Occipital lobe (tissue), 2 donors: ENCODE data around the gene RBFA. TPM values are rescaled to one million over a fixed set of nuclear protein-coding genes. Genes with fewer than 3 reads are reported as not detected.

Experiments used
- DNase-seq: peaks from one replicate; lab custom pipeline; 2025; lab: John Stamatoyannopoulos, UW
- total RNA-seq: library from RNA; depleted of rRNA; stranded (reverse); fragments of >200 nt; gene quantifications from one replicate; pipeline ENCODE4 v1.2.3, GENCODE V29; 2014

Gene RBFA
- total RNA-seq, 1 donor from 2014 or later = 58.6 TPM

DNA sequence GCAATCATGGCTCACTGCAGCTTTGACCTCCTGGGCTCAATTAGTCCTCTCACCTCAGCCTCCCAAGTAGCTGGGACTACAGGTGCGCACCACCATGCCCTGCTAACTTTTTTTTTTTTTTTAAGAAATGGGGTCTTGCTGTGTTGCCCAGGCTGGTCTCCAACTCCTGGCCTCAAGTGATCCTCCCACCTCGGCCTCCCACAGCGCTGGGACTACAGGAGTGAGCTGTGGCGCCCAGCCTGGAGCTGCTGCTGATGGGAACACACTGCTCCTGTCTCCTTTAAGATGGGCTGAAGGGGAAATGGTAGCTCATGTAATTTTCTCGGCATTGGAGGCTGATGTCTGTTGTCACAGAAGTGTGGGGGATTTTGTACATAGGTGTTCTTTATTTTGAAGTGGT lies 39.9 kb downstream of the RBFA start:
- no peak for DNase-seq

DNA sequence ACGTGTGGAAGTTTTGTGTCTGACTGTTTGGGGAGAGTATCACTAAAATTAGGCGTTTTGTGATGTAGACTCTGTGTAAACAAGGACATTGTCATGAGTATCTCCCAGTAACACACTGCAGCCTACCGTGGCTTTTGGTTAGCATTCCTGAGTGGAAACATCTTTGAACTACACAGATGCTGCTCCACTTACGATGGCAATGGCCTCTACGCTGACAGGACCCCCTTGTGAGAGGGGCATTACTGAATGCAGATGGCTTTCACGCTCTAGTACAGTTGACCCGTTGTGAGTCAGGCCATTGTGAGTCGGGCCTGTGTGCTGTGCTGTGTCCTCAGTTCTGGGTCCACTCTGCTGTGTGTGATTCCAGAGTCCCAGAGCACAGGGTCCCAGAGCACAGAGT lies 40.5 kb downstream of the RBFA start:
- DNase-seq = no peak

DNA sequence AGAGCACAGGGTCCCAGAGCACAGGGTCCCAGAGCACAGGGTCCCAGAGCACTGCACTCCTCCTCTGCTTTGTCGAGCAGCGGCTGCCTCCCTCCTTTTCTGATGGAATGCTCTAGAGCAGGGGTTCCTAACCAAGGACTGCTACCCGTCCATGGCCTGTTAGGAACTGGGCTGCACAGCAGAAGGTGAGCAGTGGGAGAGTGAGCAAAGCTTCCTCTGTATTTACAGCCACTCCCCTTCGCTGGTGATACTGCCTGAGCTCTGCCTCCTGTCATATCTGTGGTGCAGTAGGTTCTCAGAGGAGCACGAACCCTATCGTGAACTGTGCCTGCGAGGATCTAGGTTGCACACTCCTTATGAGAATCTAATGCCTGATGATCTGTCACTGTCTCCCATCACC lies 41.7 kb downstream of the RBFA start:
- DNase-seq = no peak

DNA sequence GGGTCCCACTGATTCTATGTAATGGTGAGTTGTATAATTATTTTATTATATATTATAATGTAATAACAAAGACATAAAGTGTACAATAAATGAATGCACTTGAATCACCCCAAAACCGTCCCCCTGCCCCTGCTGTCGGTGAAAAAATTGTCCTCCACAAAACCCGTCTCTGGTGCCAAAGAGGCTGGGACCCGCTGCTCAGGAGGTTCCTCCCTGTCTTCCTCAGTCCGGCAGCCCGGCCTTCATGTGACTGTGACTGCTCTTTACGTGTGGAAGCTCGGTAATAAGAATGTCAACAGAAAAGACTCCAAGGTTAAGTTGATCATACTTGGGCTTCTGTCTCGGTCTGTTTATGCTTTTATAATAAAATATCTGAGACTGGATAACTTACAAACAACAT lies 42.1 kb downstream of the RBFA start:
- no peak for DNase-seq

DNA sequence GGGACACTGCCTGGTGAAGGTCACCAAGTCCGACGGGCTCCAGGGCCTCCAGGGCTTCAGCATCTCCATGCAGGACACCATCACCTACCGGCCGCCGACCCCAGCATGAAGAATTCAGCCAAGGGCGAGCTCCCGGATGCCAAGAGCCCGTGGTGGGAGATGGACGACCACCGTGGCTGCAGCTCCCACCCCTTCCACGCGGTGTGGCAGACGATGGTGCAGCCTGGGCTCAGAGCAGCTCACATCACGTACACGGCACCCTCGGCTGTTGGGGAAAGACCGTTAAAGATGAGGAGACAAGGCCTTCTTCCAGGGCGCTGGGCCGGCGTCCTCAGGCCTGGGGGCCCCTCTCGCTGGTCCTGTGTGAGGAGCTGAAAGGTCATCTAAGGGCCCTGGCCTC lies 43.6 kb downstream of the RBFA start:
- DNase-seq = no peak

Other genes starting within 250 kb of the RBFA start
- gene KCNG2, start 236.5 kb upstream of the RBFA start, total RNA-seq = 0.31 TPM
- gene SLC66A2, start 82.8 kb upstream of the RBFA start, total RNA-seq = 31.0 TPM
- 2.5 TPM for gene HSBP1L1, start 69.8 kb upstream of the RBFA start, total RNA-seq
- gene TXNL4A, start 45.9 kb upstream of the RBFA start, total RNA-seq = 36.7 TPM
- 26.0 TPM for gene ADNP2, start 74.8 kb downstream of the RBFA start, total RNA-seq
- gene PARD6G, start 213.1 kb downstream of the RBFA start, total RNA-seq = 9.5 TPM